ENCODE data around the gene FBXO45.
"Not testable (repeated sequence)": the region's sequence is repeated elsewhere in the genome, so short reads cannot be mapped to it uniquely, and the experiment has no call there.

FBXO45 gene

GRCh38 chr3:196632046-196632751 lies 63.7 kb downstream of the FBXO45 start:
- peak overlapping the region; percentile 93 for H3K27ac ChIP-seq (ENCODE audit: low read depth, low read length)
- peak overlapping the region; percentile 62 for H3K4me3 ChIP-seq (ENCODE audit: low read depth, low read length)
- H3K9ac ChIP-seq (ENCODE audit: low read length): peak overlapping the region; percentile 84
- no peaks in the 10 kb centered on the region for H3K9me3 ChIP-seq (ENCODE audit: control insufficient read depth, insufficient read depth, low read depth, low read length)
- H3K36me3 ChIP-seq (ENCODE audit: control insufficient read depth, insufficient read depth, low read length): no peaks in the 10 kb centered on the region
- H3K4me1 ChIP-seq (ENCODE audit: control insufficient read depth, insufficient read depth, low read length): peaks cover 27% of the 10 kb centered on the region
- H3K27me3 ChIP-seq (ENCODE audit: control insufficient read depth, insufficient read depth, low read length): no peaks in the 10 kb centered on the region

GRCh38 chr3:196633555-196634151 lies 65.2 kb downstream of the FBXO45 start:
- no peaks in the 10 kb centered on the region for H3K9me3 ChIP-seq (ENCODE audit: control insufficient read depth, insufficient read depth, low read depth, low read length)
- peaks cover 18% of the 10 kb centered on the region for H3K4me1 ChIP-seq (ENCODE audit: control insufficient read depth, insufficient read depth, low read length)
- H3K36me3 ChIP-seq (ENCODE audit: control insufficient read depth, insufficient read depth, low read length): no peaks in the 10 kb centered on the region
- no peak overlapping the region for H3K9ac ChIP-seq (ENCODE audit: low read length)
- H3K27ac ChIP-seq (ENCODE audit: low read depth, low read length): peak overlapping the region; percentile 94; the same call in 1 of the 2 replicates
- H3K4me3 ChIP-seq (ENCODE audit: low read depth, low read length): peak overlapping the region; percentile 62; the same call in 1 of the 2 replicates
- peaks cover 3% of the 10 kb centered on the region; the same call in 1 of the 2 replicates for H3K27me3 ChIP-seq (ENCODE audit: control insufficient read depth, insufficient read depth, low read length)

GRCh38 chr3:196634224-196634623 lies 65.8 kb downstream of the FBXO45 start:
- Histone ChIP-seq H3K27ac (ENCODE audit: low read depth, low read length) (no peak overlapping the region), H3K4me1 (ENCODE audit: control insufficient read depth, insufficient read depth, low read length) (peaks cover 24% of the 10 kb centered on the region), H3K4me3 (ENCODE audit: low read depth, low read length) (no peak overlapping the region), H3K9ac (ENCODE audit: low read length) (no peak overlapping the region), H3K27me3 (ENCODE audit: control insufficient read depth, insufficient read depth, low read length) (peaks cover 9% of the 10 kb centered on the region; the same call in 1 of the 2 replicates), H3K36me3 (ENCODE audit: control insufficient read depth, insufficient read depth, low read length) (no peaks in the 10 kb centered on the region), H3K9me3 (ENCODE audit: control insufficient read depth, insufficient read depth, low read depth, low read length) (no peaks in the 10 kb centered on the region)

GRCh38 chr3:196634829-196635228 lies 66.4 kb downstream of the FBXO45 start:
- Histone ChIP-seq H3K4me1 (ENCODE audit: control insufficient read depth, insufficient read depth, low read length) (peaks cover 28% of the 10 kb centered on the region), H3K9ac (ENCODE audit: low read length) (no peak overlapping the region), H3K9me3 (ENCODE audit: control insufficient read depth, insufficient read depth, low read depth, low read length) (no peaks in the 10 kb centered on the region), H3K36me3 (ENCODE audit: control insufficient read depth, insufficient read depth, low read length) (no peaks in the 10 kb centered on the region), H3K27ac (ENCODE audit: low read depth, low read length) (no peak overlapping the region), H3K4me3 (ENCODE audit: low read depth, low read length) (no peak overlapping the region), H3K27me3 (ENCODE audit: control insufficient read depth, insufficient read depth, low read length) (peaks cover 10% of the 10 kb centered on the region; the same call in 1 of the 2 replicates)

GRCh38 chr3:196636369-196637349 lies 68.2 kb downstream of the FBXO45 start:
- H3K9ac ChIP-seq (ENCODE audit: low read length): no peak overlapping the region
- peaks cover 14% of the 10 kb centered on the region for H3K27me3 ChIP-seq (ENCODE audit: control insufficient read depth, insufficient read depth, low read length)
- H3K36me3 ChIP-seq (ENCODE audit: control insufficient read depth, insufficient read depth, low read length): no peaks in the 10 kb centered on the region
- peaks cover 26% of the 10 kb centered on the region for H3K4me1 ChIP-seq (ENCODE audit: control insufficient read depth, insufficient read depth, low read length)
- H3K9me3 ChIP-seq (ENCODE audit: control insufficient read depth, insufficient read depth, low read depth, low read length): no peaks in the 10 kb centered on the region
- H3K27ac ChIP-seq (ENCODE audit: low read depth, low read length): no peak overlapping the region
- H3K4me3 ChIP-seq (ENCODE audit: low read depth, low read length): no peak overlapping the region

- H3K36me3 ChIP-seq (ENCODE audit: control insufficient read depth, insufficient read depth, low read length): not testable (repeated sequence)
Measured at GRCh38 chr3:196637941-196638340, 69.5 kb downstream of the FBXO45 start.

More at GRCh38 chr3:196637941-196638340, 69.5 kb downstream of the FBXO45 start:
- not testable (repeated sequence) for H3K9me3 ChIP-seq (ENCODE audit: control insufficient read depth, insufficient read depth, low read depth, low read length); H3K27ac ChIP-seq (ENCODE audit: low read depth, low read length); H3K9ac ChIP-seq (ENCODE audit: low read length); H3K4me3 ChIP-seq (ENCODE audit: low read depth, low read length)
- peaks cover 23% of the 10 kb centered on the region for H3K4me1 ChIP-seq (ENCODE audit: control insufficient read depth, insufficient read depth, low read length)
- peaks cover 14% of the 10 kb centered on the region for H3K27me3 ChIP-seq (ENCODE audit: control insufficient read depth, insufficient read depth, low read length)
